HG03378 (cell line): Measurements from ENCODE around the gene SLC39A12.

ENCODE experiments used
- ATAC-seq: cut with Tn5 transposase; IDR thresholded peaks from one replicate; pipeline ENCODE4 v1.9.1; 2021; ENCODE audit warnings: mild to moderate bottlenecking, moderate library complexity; ENCODE audit not compliant: unreplicated experiment

The SLC39A12 gene

GRCh38 chr10:17961551-17962422, 10.1 kb downstream of the SLC39A12 start:
- no peak for ATAC-seq

- no peak for ATAC-seq
Measured at GRCh38 chr10:17963431-17963830, 11.7 kb downstream of the SLC39A12 start.

GRCh38 chr10:17965649-17966235, 14.0 kb downstream of the SLC39A12 start:
- ATAC-seq = no peak

- no peak for ATAC-seq
Measured at GRCh38 chr10:17974505-17974904, 22.8 kb downstream of the SLC39A12 start.

GRCh38 chr10:17980846-17981565, 29.3 kb downstream of the SLC39A12 start:
- no peak for ATAC-seq

GRCh38 chr10:17981766-17982380, 30.2 kb downstream of the SLC39A12 start:
- no peak for ATAC-seq

- peak; percentile 95 for ATAC-seq
Measured at GRCh38 chr10:17984056-17984455, 32.3 kb downstream of the SLC39A12 start.

- ATAC-seq = no peak
Measured at GRCh38 chr10:17984563-17984962, 32.8 kb downstream of the SLC39A12 start.

- ATAC-seq = peak; percentile 91
Measured at GRCh38 chr10:17989908-17990767, 38.4 kb downstream of the SLC39A12 start.

GRCh38 chr10:17992266-17992665, 40.5 kb downstream of the SLC39A12 start:
- no peak for ATAC-seq

GRCh38 chr10:17993361-17993760, 41.6 kb downstream of the SLC39A12 start:
- ATAC-seq = no peak

GRCh38 chr10:18000601-18001000, 48.9 kb downstream of the SLC39A12 start:
- ATAC-seq = no peak

- ATAC-seq = no peak
Measured at GRCh38 chr10:18005445-18005780, 53.7 kb downstream of the SLC39A12 start.

- ATAC-seq = no peak
Measured at GRCh38 chr10:18005781-18006456, 54.2 kb downstream of the SLC39A12 start.

- ATAC-seq = no peak
Measured at GRCh38 chr10:18008986-18009385, 57.3 kb downstream of the SLC39A12 start.

GRCh38 chr10:18010050-18010449, 58.3 kb downstream of the SLC39A12 start:
- no peak for ATAC-seq

- no peak for ATAC-seq
Measured at GRCh38 chr10:18020523-18020922, 68.8 kb downstream of the SLC39A12 start.

- ATAC-seq = no peak
Measured at GRCh38 chr10:18021725-18022480, 70.2 kb downstream of the SLC39A12 start.
